H9 (cell line): ENCODE measurements around the gene STAT3. TPM values are rescaled to one million over a fixed set of nuclear protein-coding genes. Genes with fewer than 3 reads are reported as not detected.

Experiments used
- DNase-seq: peaks from one replicate; pipeline ENCODE4 v3.0.0-alpha.2; 2017
- H2AFZ ChIP-seq: one replicate; pipeline ENCODE4 v1.6.1; 2013; ENCODE audit warnings: mild to moderate bottlenecking, low read length, control low read depth, moderate library complexity
- H2AK5ac ChIP-seq: 2 replicates; pipeline ENCODE4 v1.6.1; 2013; ENCODE audit warnings: low read length, control low read depth, mixed read lengths; ENCODE audit not compliant: insufficient read length
- H2BK120ac ChIP-seq: one replicate; pipeline ENCODE4 v1.6.1; 2013; ENCODE audit warnings: low read depth, mild to moderate bottlenecking, low read length, control low read depth, inconsistent platforms; ENCODE audit not compliant: poor library complexity, severe bottlenecking
- H2BK12ac ChIP-seq: 2 replicates; pipeline ENCODE4 v1.6.1; 2013; ENCODE audit warnings: low read length, control low read depth, mixed read lengths, low read depth; ENCODE audit not compliant: insufficient read length
- H2BK15ac ChIP-seq: 2 replicates; pipeline ENCODE4 v1.6.1; 2013; ENCODE audit warnings: low read depth, low read length, control low read depth
- H2BK20ac ChIP-seq: one replicate; pipeline ENCODE4 v1.6.1; 2013; ENCODE audit warnings: low read depth, mild to moderate bottlenecking, low read length, control low read depth, inconsistent platforms; ENCODE audit not compliant: poor library complexity, severe bottlenecking
- H2BK5ac ChIP-seq: 2 replicates; pipeline ENCODE4 v1.6.1; 2013; ENCODE audit warnings: low read length, control low read depth, mixed read lengths; ENCODE audit not compliant: insufficient read length
- H3K14ac ChIP-seq: 2 replicates; pipeline ENCODE4 v1.6.1; 2013; ENCODE audit warnings: low read length, control low read depth; ENCODE audit not compliant: insufficient read depth
- H3K18ac ChIP-seq: 2 replicates; pipeline ENCODE4 v1.6.1; 2013; ENCODE audit warnings: low read depth, mild to moderate bottlenecking, mixed read lengths, low read length, control low read depth; ENCODE audit not compliant: insufficient read length
- H3K23ac ChIP-seq: 2 replicates; pipeline ENCODE4 v1.6.1; 2013; ENCODE audit warnings: low read length, control low read depth, mixed read lengths, low read depth; ENCODE audit not compliant: insufficient read length
- H3K23me2 ChIP-seq: 2 replicates; pipeline ENCODE4 v1.6.1; 2013; ENCODE audit warnings: low read depth, mild to moderate bottlenecking, mixed read lengths, low read length, control low read depth; ENCODE audit not compliant: insufficient read length, poor library complexity, severe bottlenecking
- H3K27ac ChIP-seq: 2 replicates; pipeline ENCODE4 v1.5.1; 2013; ENCODE audit warnings: low read length, control low read depth, mixed read lengths, low read depth; ENCODE audit not compliant: insufficient read length
- H3K27me3 ChIP-seq: 2 replicates; pipeline ENCODE4 v1.6.1; 2013; ENCODE audit warnings: low read length, control low read depth, inconsistent platforms; ENCODE audit not compliant: insufficient read depth
- H3K4ac ChIP-seq: 2 replicates; pipeline ENCODE4 v1.6.1; 2013; ENCODE audit warnings: low read depth, mild to moderate bottlenecking, control low read depth, inconsistent platforms, low read length, moderate library complexity
- H3K4me1 ChIP-seq: 2 replicates; pipeline ENCODE4 v1.6.1; 2013; ENCODE audit warnings: low read length, control low read depth, inconsistent platforms; ENCODE audit not compliant: insufficient read depth
- H3K4me2 ChIP-seq: 2 replicates; pipeline ENCODE4 v1.6.1; 2013; ENCODE audit warnings: low read length, control low read depth, mixed read lengths; ENCODE audit not compliant: insufficient read length, insufficient read depth
- H3K56ac ChIP-seq: 2 replicates; pipeline ENCODE4 v1.6.1; 2013; ENCODE audit warnings: low read depth, mild to moderate bottlenecking, mixed read lengths, low read length, control low read depth; ENCODE audit not compliant: insufficient read length
- H3K79me1 ChIP-seq: 2 replicates; pipeline ENCODE4 v1.6.1; 2013; ENCODE audit warnings: low read depth, mild to moderate bottlenecking, moderate library complexity, low read length, control low read depth, inconsistent platforms; ENCODE audit not compliant: insufficient read depth, poor library complexity, severe bottlenecking
- H3K79me2 ChIP-seq: 2 replicates; pipeline ENCODE4 v1.6.1; 2013; ENCODE audit warnings: low read length, control low read depth, inconsistent platforms; ENCODE audit not compliant: insufficient read depth
- H3K9ac ChIP-seq: 2 replicates; pipeline ENCODE4 v1.6.1; 2013; ENCODE audit warnings: low read length, control low read depth, mixed read lengths; ENCODE audit not compliant: insufficient read length; ENCODE audit errors: extremely low read depth
- H3K9me3 ChIP-seq: one replicate; pipeline ENCODE4 v1.6.1; 2013; ENCODE audit warnings: low read depth, low read length, inconsistent platforms; ENCODE audit not compliant: control insufficient read depth
- H3T11ph ChIP-seq: one replicate; pipeline ENCODE4 v1.6.1; 2013; ENCODE audit warnings: mild to moderate bottlenecking, low read length, control low read depth, inconsistent platforms
- H4K20me1 ChIP-seq: one replicate; pipeline ENCODE4 v1.6.1; 2013; ENCODE audit not compliant: control insufficient read depth, insufficient read length, insufficient read depth
- H4K5ac ChIP-seq: 2 replicates; pipeline ENCODE4 v1.6.1; 2013; ENCODE audit warnings: low read depth, mild to moderate bottlenecking, mixed read lengths, low read length, control low read depth; ENCODE audit not compliant: insufficient read length
- H4K8ac ChIP-seq: replicated peaks from 2 replicates; pipeline ENCODE4 v1.6.1; 2013; ENCODE audit warnings: low read length, control low read depth, mixed read lengths, low read depth; ENCODE audit not compliant: insufficient read length
- H4K91ac ChIP-seq: 2 replicates; pipeline ENCODE4 v1.6.1; 2013; ENCODE audit warnings: low read depth, mild to moderate bottlenecking, moderate library complexity, mixed read lengths, low read length, control low read depth; ENCODE audit not compliant: insufficient read length
- H3K27ac Mint-ChIP-seq, 3 experiments: 2 replicates in 2 of 3; 3 replicates in 1 of 3; pipeline ENCODE4 v1.8.0; 2020 to 2021; ENCODE audit warnings: mixed read lengths in 3 of 3, mild to moderate bottlenecking in 1 of 3, moderate library complexity in 1 of 3
- H3K27me3 Mint-ChIP-seq: 2 replicates; pipeline ENCODE4 v1.8.0; 2021; ENCODE audit warnings: low read depth, mild to moderate bottlenecking, moderate library complexity, mixed read lengths
- H3K36me3 Mint-ChIP-seq, 3 experiments: 2 replicates in 2 of 3; 3 replicates in 1 of 3; pipeline ENCODE4 v1.8.0; 2020 to 2021; ENCODE audit warnings: low read depth in 3 of 3, mixed read lengths in 3 of 3; ENCODE audit not compliant: insufficient read depth in 1 of 3
- H3K4me1 Mint-ChIP-seq, 2 experiments: 2 replicates each; pipeline ENCODE4 v1.8.0; 2020; ENCODE audit warnings: mixed read lengths in 2 of 2
- H3K4me3 Mint-ChIP-seq, 2 experiments: 2 replicates in 1 of 2; 3 replicates in 1 of 2; pipeline ENCODE4 v1.8.0; 2020 to 2021; ENCODE audit warnings: mild to moderate bottlenecking in 2 of 2, mixed read lengths in 2 of 2, moderate library complexity in 1 of 2
- H3K9me3 Mint-ChIP-seq, 2 experiments: 2 replicates in 1 of 2; 3 replicates in 1 of 2; pipeline ENCODE4 v1.8.0; 2020; ENCODE audit warnings: mild to moderate bottlenecking in 2 of 2, mixed read lengths in 2 of 2, moderate library complexity in 1 of 2
- CTCF ChIP-seq: fragments of 200-600 bp; sonication (generic); conservative IDR thresholded peaks from 3 replicates; pipeline ENCODE4 v1.8.0; 2021; ENCODE audit warnings: antibody characterized with exemption, mild to moderate bottlenecking
- WGBS: extraction: QIAGEN DNeasy Blood & Tissue Kit; methylation state at CpG from one replicate; pipeline ENCODE4 v1.1.7; 2013; ENCODE audit warnings: missing lambda C conversion rate, low lambda C conversion rate, mixed read lengths; ENCODE audit not compliant: insufficient read length; ENCODE audit errors: extremely low coverage; 5-methylcytosine and 5-hydroxymethylcytosine counted together
- total RNA-seq: library from RNA; stranded (reverse); gene quantifications from 2 replicates; pipeline ENCODE4 v1.2.1, GENCODE V29; 2021

STAT3 gene
- total RNA-seq, 1 experiment from 2014 or later = 83.2 TPM

- TF ChIP-seq CTCF = no peak
- Mint-ChIP-seq H3K4me3 (peak overlapping the region; percentile 40 to 52; a peak in 3 of 5 replicates), H3K36me3 (peaks cover 0 to 2% (median 0%) of the 10 kb centered on the region in 3 experiments; a peak in 2 of 7 replicates), H3K27ac (no peak overlapping the region), H3K27me3 (peaks cover 38% of the 10 kb centered on the region), H3K4me1 (peaks cover 4 to 18% of the 10 kb centered on the region in 2 experiments), H3K9me3 (no peaks in the 10 kb centered on the region)
- no peaks in the 10 kb centered on the region for H3K79me1 ChIP-seq
- peak overlapping the region; percentile 25; the same call in 1 of the 2 replicates for H3K14ac ChIP-seq
- H2AFZ ChIP-seq = no peak overlapping the region
- no peak overlapping the region for H3K27ac ChIP-seq
- no peak overlapping the region for H2AK5ac ChIP-seq
- no peak overlapping the region for H3K18ac ChIP-seq
- H3K4me1 ChIP-seq = peaks cover 5% of the 10 kb centered on the region; the same call in 1 of the 2 replicates
- H3K9me3 ChIP-seq = no peaks in the 10 kb centered on the region
- no peak overlapping the region for H3K9ac ChIP-seq
- no peak overlapping the region for H2BK5ac ChIP-seq
- no CpG with 5 or more reads among the region's 44 CpGs for WGBS
- no peak overlapping the region for H3T11ph ChIP-seq
- peak; percentile 78 for DNase-seq
- no peaks in the 10 kb centered on the region for H4K20me1 ChIP-seq
- no peaks in the 10 kb centered on the region; the same call in 1 of the 2 replicates for H3K27me3 ChIP-seq
- no peak overlapping the region for H4K91ac ChIP-seq
- no peak overlapping the region for H4K5ac ChIP-seq
- no peak overlapping the region for H3K4ac ChIP-seq
- H2BK15ac ChIP-seq = no peak overlapping the region
- no peak overlapping the region for H3K56ac ChIP-seq
- no peaks in the 10 kb centered on the region for H3K79me2 ChIP-seq
- H3K4me2 ChIP-seq = peak overlapping the region; percentile 19
- H3K23ac ChIP-seq = no peak overlapping the region
- no peak overlapping the region for H4K8ac ChIP-seq
- no peak overlapping the region for H2BK20ac ChIP-seq
- H2BK120ac ChIP-seq = no peak overlapping the region
- H3K23me2 ChIP-seq = peaks cover 4% of the 10 kb centered on the region
- H2BK12ac ChIP-seq = no peak overlapping the region
Measured at GRCh38 chr17:42288803-42289610, 99.2 kb downstream of the STAT3 start.
